GM21423 (cell line): Measurements from ENCODE around the gene UGT1A5.

Experiments
- ATAC-seq: cut with Tn5 transposase; IDR thresholded peaks from one replicate; pipeline ENCODE4 v1.9.1; 2021; ENCODE audit warnings: mild to moderate bottlenecking, moderate library complexity; ENCODE audit not compliant: unreplicated experiment

The UGT1A5 gene

GRCh38 chr2:233803994-233804393, 91.3 kb downstream of the UGT1A5 start:
- ATAC-seq = no peak

- ATAC-seq = no peak
Measured at GRCh38 chr2:233807215-233807865, 94.6 kb downstream of the UGT1A5 start.

- no peak for ATAC-seq
Measured at GRCh38 chr2:233807966-233808935, 95.5 kb downstream of the UGT1A5 start.

- ATAC-seq = no peak
Measured at GRCh38 chr2:233810385-233810784, 97.7 kb downstream of the UGT1A5 start.

GRCh38 chr2:233811087-233811486, 98.4 kb downstream of the UGT1A5 start:
- ATAC-seq = no peak

- ATAC-seq = no peak
Measured at GRCh38 chr2:233811732-233812131, 99.0 kb downstream of the UGT1A5 start.

- ATAC-seq = no peak
Measured at GRCh38 chr2:233813236-233814055, 100.7 kb downstream of the UGT1A5 start.

- no peak for ATAC-seq
Measured at GRCh38 chr2:233814056-233814835, 101.5 kb downstream of the UGT1A5 start.

GRCh38 chr2:233815861-233816260, 103.2 kb downstream of the UGT1A5 start:
- no peak for ATAC-seq

GRCh38 chr2:233816334-233816733, 103.6 kb downstream of the UGT1A5 start:
- ATAC-seq = no peak

GRCh38 chr2:233816771-233817170, 104.1 kb downstream of the UGT1A5 start:
- no peak for ATAC-seq

GRCh38 chr2:233817361-233817911, 104.7 kb downstream of the UGT1A5 start:
- ATAC-seq = no peak

- no peak for ATAC-seq
Measured at GRCh38 chr2:233817995-233818638, 105.4 kb downstream of the UGT1A5 start.

GRCh38 chr2:233818639-233819621, 106.2 kb downstream of the UGT1A5 start:
- ATAC-seq = no peak

- no peak for ATAC-seq
Measured at GRCh38 chr2:233819884-233820773, 107.4 kb downstream of the UGT1A5 start.

GRCh38 chr2:233820774-233821105, 108.0 kb downstream of the UGT1A5 start:
- no peak for ATAC-seq

GRCh38 chr2:233821196-233821595, 108.5 kb downstream of the UGT1A5 start:
- ATAC-seq = no peak

GRCh38 chr2:233821709-233822100, 109.0 kb downstream of the UGT1A5 start:
- ATAC-seq = no peak
